ENCODE measurements around the gene CRYL1.

CRYL1 gene

GRCh38 chr13:20363603-20364002, 162.1 kb downstream of the CRYL1 start:
- no peak for DNase-seq

GRCh38 chr13:20363172-20363571, 162.5 kb downstream of the CRYL1 start:
- DNase-seq, result peak; percentile 42 to 67 (median 56)

GRCh38 chr13:20362484-20363041, 163.1 kb downstream of the CRYL1 start:
- DNase-seq, result no peak

- no peak for DNase-seq
Observed at GRCh38 chr13:20360835-20361412, 164.7 kb downstream of the CRYL1 start.

- DNase-seq, result no peak
Observed at GRCh38 chr13:20360041-20360491, 165.6 kb downstream of the CRYL1 start.

GRCh38 chr13:20359335-20359734, 166.3 kb downstream of the CRYL1 start:
- DNase-seq, result peak; percentile 54 to 83 (median 68)

GRCh38 chr13:20358022-20358421, 167.6 kb downstream of the CRYL1 start:
- DNase-seq, result no peak

GRCh38 chr13:20356444-20356843, 169.2 kb downstream of the CRYL1 start:
- no peak for DNase-seq

GRCh38 chr13:20354722-20355121, 170.9 kb downstream of the CRYL1 start:
- no peak for DNase-seq

- DNase-seq, result peak; percentile 57 to 87 (median 72)
Observed at GRCh38 chr13:20353973-20354372, 171.7 kb downstream of the CRYL1 start.

Measured in suppressor macrophage (primary cell).